Measurements from ENCODE around the gene GASK1A. TPM values are rescaled to one million over a fixed set of nuclear protein-coding genes. Genes with fewer than 3 reads are reported as not detected.

GASK1A gene
- not detected in 5 replicates for total RNA-seq (2022; extraction: Qiagen RNA extraction; ENCODE audit: low read depth)

DNA sequence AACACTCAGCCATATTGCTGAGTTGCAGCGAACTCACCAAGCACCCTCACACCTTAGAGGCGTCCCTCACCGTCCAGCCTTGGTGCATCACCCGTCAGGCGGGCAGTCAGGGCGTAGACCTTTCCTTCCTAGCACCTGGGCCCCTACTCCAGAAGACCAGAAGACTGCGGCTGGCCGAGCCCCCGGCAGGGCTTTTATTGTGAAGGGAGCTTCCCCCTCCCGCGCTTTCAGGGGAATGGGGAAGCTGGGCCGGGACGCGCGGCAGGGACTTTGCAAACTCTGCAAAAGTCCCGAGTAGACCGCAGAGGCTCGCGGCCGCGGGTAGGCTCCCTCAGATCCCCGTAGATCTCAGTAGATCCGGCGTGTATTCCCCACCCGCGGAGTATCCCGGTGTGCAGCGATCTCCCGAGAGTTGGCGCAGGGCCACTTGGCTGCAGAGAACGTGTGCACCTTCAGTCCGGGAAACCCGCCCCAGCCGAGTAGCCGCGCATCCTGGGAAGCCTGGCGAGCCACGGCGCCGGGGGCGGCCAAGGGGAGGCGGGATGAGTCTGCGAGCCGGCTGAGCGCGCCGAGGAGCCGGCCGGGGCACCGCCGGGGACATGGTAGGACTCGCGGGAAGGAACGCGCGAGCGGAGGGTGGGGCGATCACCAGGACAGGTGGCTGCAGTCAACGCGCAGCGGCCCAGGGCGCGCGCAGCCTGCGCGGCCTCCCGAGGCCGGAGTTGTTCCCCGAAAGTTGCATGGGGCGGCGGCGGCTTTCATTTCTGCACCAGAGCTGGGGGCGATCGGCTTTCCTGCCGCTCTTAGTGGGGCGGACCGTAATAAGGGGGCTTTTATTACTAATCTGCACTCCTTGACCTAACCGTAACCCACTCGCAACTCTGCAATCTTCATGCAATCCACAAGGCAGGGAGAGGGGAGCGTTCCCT is at the start of gene GASK1A:
TSS of gene GASK1A (plus strand) at position 268 of the 929 bp plus-strand sequence. CDS start at position 600, 332 bp downstream.

DNA sequence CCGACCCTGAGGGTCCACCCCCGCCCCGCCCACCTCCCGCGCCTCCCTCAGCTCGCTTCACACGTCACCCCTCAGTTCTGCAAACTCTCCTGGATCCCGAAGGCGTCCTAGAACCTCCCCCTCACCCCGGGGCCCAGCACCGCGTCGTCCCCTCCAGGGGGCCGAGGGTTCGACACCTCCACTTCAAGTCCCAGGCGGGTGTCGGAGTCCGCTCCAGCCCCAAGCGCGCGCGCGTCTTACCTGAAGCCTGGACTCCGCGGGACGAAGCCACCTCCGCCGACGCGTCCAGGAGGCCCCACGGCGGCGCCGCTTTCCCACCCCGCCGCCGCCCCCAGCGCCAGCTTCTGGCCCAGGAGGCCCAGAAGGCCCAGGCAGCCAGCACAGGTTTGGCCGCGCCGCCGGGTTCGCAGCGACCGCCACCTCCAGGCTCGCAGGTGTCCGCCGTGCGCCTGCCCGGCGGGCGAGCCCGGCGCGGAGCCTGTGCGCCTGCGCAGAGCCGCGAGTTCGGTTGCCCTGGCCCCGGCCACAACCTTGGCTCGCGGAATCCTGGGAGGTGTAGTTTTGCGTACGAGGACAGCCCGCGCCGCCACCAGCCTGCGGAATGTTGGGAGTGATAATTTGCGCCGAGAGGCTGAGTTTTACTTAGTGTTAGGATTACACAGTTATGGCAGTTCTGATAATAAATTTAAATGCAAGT is 126.6 kb downstream of the GASK1A start, which contains the start of gene POMGNT2:
TSS of gene POMGNT2 (minus strand) at position 484 of the 697 bp plus-strand sequence. CDS start 24,648 bp downstream, outside the sequence.

Other genes starting within 250 kb of the GASK1A start
- gene CCDC13, start 206.1 kb upstream of the GASK1A start, total RNA-seq (2022; extraction: Qiagen RNA extraction; ENCODE audit: low read depth): 0.28 to 0.98 TPM (median 0.43 TPM) in 5 replicates
- 66.2 to 97.5 TPM (median 72.6 TPM) in 5 replicates for gene HIGD1A, start 174.8 kb upstream of the GASK1A start, total RNA-seq (2022; extraction: Qiagen RNA extraction; ENCODE audit: low read depth)
- 0.07 TPM in 1 of 5 replicates, not detected in the others for gene ACKR2, start 169.9 kb upstream of the GASK1A start, total RNA-seq (2022; extraction: Qiagen RNA extraction; ENCODE audit: low read depth)
- not detected in 5 replicates for gene CYP8B1, start 103.4 kb upstream of the GASK1A start, total RNA-seq (2022; extraction: Qiagen RNA extraction; ENCODE audit: low read depth)
- not detected in 5 replicates for gene ZNF662, start 73.2 kb upstream of the GASK1A start, total RNA-seq (2022; extraction: Qiagen RNA extraction; ENCODE audit: low read depth)
- 5.2 to 9.8 TPM (median 8.6 TPM) in 5 replicates for gene POMGNT2, start 126.8 kb downstream of the GASK1A start, total RNA-seq (2022; extraction: Qiagen RNA extraction; ENCODE audit: low read depth)